ENCODE results near the gene ARL11. TPM values are rescaled to one million over a fixed set of nuclear protein-coding genes. Genes with fewer than 3 reads are reported as not detected.
A peak's percentile ranks its signal among the peaks of the same experiment; 100 is the strongest.
"Not testable (repeated sequence)": the region's sequence is repeated elsewhere in the genome, so short reads cannot be mapped to it uniquely, and the experiment has no call there.

ARL11 gene
- total RNA-seq, 1 donor from 2014 or later = 0.43 TPM

DNA sequence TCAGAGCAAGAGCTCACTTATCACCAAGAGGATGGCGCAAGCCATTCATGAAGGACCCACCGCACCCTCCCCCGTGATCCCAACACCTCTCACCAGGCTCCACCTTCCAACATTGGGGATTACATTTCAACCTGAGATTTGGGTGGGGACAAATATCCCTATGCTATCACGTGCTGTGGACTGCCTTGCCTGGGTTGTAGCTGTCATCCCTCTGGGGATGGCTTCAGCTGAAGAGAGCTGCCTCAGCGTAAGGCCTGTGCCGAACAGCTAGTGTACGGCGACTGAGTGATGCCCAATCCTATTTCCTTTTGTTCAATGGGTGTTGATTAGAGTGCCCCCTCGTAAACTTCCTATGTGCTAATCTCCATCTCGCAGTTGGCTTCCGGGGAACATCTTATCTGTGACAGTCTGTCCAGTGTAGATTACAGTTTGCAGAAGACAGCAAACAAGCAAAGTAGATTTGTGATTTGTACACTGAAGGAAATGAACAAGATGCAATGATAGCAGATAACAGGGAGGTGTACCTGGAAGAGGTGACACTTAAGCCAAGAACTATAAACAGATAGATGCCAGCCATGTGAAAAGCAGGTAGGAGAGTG is 31.2 kb upstream of the ARL11 start:
- no peak for DNase-seq (ENCODE audit: low spot score in 2 of 2)
- Histone ChIP-seq H3K27me3 (no peaks in the 10 kb centered on the region), H3K36me3 (no peaks in the 10 kb centered on the region), H3K9me3 (no peaks in the 10 kb centered on the region), H3K27ac (no peak overlapping the region), H3K4me1 (no peaks in the 10 kb centered on the region), H3K4me3 (no peak overlapping the region)
- TF ChIP-seq, protein P1, sequence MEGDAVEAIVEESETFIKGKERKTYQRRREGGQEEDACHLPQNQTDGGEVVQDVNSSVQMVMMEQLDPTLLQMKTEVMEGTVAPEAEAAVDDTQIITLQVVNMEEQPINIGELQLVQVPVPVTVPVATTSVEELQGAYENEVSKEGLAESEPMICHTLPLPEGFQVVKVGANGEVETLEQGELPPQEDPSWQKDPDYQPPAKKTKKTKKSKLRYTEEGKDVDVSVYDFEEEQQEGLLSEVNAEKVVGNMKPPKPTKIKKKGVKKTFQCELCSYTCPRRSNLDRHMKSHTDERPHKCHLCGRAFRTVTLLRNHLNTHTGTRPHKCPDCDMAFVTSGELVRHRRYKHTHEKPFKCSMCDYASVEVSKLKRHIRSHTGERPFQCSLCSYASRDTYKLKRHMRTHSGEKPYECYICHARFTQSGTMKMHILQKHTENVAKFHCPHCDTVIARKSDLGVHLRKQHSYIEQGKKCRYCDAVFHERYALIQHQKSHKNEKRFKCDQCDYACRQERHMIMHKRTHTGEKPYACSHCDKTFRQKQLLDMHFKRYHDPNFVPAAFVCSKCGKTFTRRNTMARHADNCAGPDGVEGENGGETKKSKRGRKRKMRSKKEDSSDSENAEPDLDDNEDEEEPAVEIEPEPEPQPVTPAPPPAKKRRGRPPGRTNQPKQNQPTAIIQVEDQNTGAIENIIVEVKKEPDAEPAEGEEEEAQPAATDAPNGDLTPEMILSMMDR (IDR thresholded peaks at IDR 0.05) = no peak
- intact Hi-C loops (cut with DNase I) = no loop called here

DNA sequence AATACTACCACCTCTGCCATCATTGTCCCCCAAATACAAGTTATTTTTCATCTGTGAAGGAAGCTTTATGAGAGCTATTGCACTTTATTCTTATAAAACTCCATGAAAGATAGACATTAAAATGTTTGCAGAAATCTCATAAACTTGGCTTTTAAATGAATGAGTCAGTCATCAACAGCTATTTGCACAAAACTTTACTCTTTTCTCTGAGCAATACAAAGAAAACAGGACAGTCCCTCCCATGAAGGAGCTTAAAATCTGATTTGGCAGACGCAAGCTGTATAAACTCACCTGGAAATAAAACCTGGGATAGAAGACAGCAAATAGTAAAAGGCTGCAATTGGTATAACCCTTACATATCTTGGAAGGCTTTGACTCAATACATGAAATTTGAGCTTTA is 26.3 kb upstream of the ARL11 start:
- Histone ChIP-seq H3K27ac (no peak overlapping the region), H3K4me3 (no peak overlapping the region), H3K9me3 (no peaks in the 10 kb centered on the region), H3K27me3 (no peaks in the 10 kb centered on the region), H3K36me3 (no peaks in the 10 kb centered on the region), H3K4me1 (no peaks in the 10 kb centered on the region)
- intact Hi-C loops (cut with DNase I) = no loop called here
- no peak for DNase-seq (ENCODE audit: low spot score in 2 of 2)
- TF ChIP-seq, protein P1 (IDR thresholded peaks at IDR 0.05) = no peak

DNA sequence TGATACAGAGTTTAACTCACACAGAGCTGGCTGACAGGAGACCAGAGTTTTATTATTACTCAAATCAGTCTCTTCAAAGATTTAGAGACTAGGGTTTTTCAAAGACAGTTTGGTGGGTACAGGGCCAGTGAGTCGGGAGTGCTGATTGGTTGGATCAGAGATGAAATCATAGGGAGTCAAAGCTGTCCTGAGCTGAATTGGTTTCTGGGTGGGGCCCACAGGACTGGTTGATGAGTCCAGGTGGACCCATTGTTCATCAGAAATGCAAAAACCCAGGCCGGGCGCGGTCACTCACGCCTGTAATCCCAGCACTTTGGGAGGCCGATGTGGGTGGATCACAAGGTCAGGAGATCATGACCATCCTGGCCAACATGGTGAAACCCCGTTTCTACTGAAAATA is 25.7 kb upstream of the ARL11 start:
- H3K27ac ChIP-seq; H3K4me1 ChIP-seq; intact Hi-C loops (cut with DNase I); H3K4me3 ChIP-seq; DNase-seq (ENCODE audit: low spot score in 2 of 2); H3K27me3 ChIP-seq; H3K36me3 ChIP-seq; H3K9me3 ChIP-seq: not testable (repeated sequence)

DNA sequence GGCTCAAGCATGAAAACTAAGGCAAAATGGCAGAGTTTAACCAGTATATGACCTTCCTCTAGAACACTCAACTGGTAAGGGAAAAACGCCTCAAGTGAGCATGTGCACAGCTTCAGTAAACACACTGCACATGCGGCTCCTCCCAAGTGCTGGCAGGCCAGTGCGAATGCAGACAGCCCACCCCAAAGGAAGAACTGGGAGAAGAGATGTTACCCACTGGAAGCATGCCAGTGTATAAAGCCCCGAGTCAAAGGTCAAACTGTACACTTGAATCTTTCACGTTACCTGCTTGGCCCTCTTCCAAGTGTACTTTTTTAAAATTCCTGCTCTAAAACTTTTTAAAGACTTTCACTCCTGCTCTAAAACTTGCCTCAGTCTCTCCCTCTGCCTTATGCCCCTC is 23.7 kb upstream of the ARL11 start:
- H3K27ac ChIP-seq = no peak overlapping the region
- H3K9me3 ChIP-seq = no peaks in the 10 kb centered on the region
- intact Hi-C loops (cut with DNase I) = no loop called here
- TF ChIP-seq, protein P1 (IDR thresholded peaks at IDR 0.05) = no peak
- H3K4me1 ChIP-seq = no peaks in the 10 kb centered on the region
- H3K4me3 ChIP-seq = no peak overlapping the region
- DNase-seq (ENCODE audit: low spot score in 2 of 2) = no peak
- no peaks in the 10 kb centered on the region for H3K36me3 ChIP-seq
- no peaks in the 10 kb centered on the region for H3K27me3 ChIP-seq

DNA sequence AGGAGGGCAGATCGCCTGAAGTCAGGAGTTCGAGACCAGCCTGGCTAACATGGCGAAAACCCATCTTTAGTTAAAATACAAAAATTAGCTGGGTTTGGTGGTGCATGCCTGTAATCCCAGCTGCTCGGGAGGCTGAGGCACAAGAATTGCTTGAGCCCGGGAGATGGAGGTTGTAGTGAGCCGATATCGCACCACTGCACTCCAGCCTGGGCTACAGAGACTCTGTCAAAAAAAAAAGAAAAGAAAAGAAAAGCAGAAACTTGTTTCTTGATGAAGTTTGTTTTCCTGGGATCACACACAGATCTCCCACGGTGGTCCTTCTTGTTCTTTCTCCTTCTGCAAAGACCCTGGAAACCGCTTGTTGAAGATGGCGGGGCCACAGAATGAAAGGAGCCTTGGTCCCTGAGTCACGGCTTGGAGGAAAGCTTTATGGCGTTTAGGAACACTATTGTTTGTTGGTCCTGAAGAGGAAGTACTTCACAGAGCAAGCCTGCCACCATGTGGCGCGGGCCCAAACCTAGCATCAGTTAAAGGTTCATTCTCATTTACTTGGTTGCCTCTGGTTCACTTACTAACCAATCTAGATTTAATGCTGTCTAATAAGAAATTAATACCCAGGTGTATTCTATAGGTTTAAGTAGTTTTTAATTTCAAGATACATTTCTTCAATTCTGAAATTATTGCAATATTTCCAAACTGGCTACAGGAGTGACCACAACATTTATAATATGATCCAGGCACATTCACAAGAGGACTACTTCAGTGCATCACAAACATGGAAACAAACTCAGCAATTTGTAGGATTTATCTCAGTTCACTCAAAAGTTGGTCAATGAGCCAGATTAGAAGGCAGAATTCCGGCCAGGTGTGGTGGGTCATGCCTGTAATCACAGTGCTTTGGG is 21.3 kb upstream of the ARL11 start:
- no peaks in the 10 kb centered on the region for H3K4me1 ChIP-seq
- no peaks in the 10 kb centered on the region for H3K36me3 ChIP-seq
- intact Hi-C loops (cut with DNase I) = loop anchor here (2.0 kb wide), 3 partner anchors 46 to 306 kb away; partner anchors contain the start of gene PHF11
- DNase-seq (ENCODE audit: low spot score in 2 of 2) = peak; percentile 53 to 94
- no peaks in the 10 kb centered on the region for H3K27me3 ChIP-seq
- H3K9me3 ChIP-seq = no peaks in the 10 kb centered on the region
- TF ChIP-seq, protein P1 (IDR thresholded peaks at IDR 0.05) = peak; percentile 53 to 78 (median 71)
- H3K27ac ChIP-seq = no peak overlapping the region
- peak overlapping the region; percentile 11 to 57 for H3K4me3 ChIP-seq

DNA sequence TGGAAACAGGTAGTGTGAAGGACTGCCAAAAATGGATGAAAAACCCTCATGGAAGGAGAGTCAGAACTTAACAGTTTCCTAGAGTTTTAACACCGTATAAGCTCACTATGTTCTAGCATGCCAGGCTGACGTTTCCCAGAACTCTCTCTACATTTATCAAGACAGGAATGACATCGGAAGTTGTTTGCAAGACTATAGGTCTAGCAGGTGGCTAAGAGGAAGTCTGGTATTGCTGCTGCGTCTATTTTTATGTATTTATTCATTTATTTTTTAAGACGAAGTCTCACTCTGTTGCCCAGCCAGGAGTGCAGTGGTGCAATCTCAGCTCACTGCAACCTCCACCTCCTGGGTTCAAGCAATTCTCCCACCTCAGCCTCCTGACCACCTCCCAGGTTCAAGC is 20.5 kb upstream of the ARL11 start:
- TF ChIP-seq, protein P1 (IDR thresholded peaks at IDR 0.05) = no peak
- DNase-seq (ENCODE audit: low spot score in 2 of 2) = no peak
- Histone ChIP-seq H3K36me3 (no peaks in the 10 kb centered on the region), H3K27ac (no peak overlapping the region), H3K27me3 (no peaks in the 10 kb centered on the region), H3K4me1 (no peaks in the 10 kb centered on the region), H3K4me3 (no peak overlapping the region), H3K9me3 (no peaks in the 10 kb centered on the region)
- intact Hi-C loops (cut with DNase I) = loop anchor here (2.0 kb wide), 3 partner anchors 47 to 307 kb away; partner anchors contain the start of gene PHF11

Measured in ascending aorta (tissue), 2 donors.